ENCODE measurements around the gene CLASRP. TPM values are rescaled to one million over a fixed set of nuclear protein-coding genes. Genes with fewer than 3 reads are reported as not detected.
A peak's percentile ranks its signal among the peaks of the same experiment; 100 is the strongest.

The CLASRP gene
- total RNA-seq, 2 experiments from 2014 or later, result 114 to 121 TPM

DNA sequence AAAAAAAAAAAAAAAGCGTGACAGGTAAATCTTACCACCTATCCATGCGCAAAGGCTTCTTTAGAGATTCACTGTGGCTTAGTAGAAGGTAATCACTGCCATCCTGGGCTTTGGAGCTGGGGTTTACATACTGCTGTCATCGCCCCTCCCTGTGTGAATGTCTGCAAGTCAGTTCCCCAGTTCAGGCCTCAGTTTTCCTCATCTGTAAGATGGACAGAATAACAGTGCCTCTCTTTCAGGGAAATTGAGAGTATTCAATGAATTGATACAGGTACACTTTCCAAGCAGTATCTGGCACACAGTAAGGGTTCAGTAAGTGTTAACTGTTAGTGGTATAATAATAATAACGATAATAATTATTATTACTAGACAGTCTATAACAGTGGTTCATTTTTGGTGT is 35.4 kb upstream of the CLASRP start:
- no peak for ATAC-seq
- Mint-ChIP-seq H3K27me3 (no peaks in the 10 kb centered on the region), H3K4me3 (no peak overlapping the region), H3K36me3 (peaks cover 13% of the 10 kb centered on the region), H3K4me1 (peaks cover 31% of the 10 kb centered on the region), H3K9me3 (ENCODE audit: low read depth) (no peaks in the 10 kb centered on the region), H3K27ac (no peak overlapping the region)
- no peak for DNase-seq
- CTCF ChIA-PET, result no interaction called here

GRCh38 chr19:45005787-45006186 is 33.1 kb upstream of the CLASRP start:
- Mint-ChIP-seq H3K27ac (no peak overlapping the region), H3K27me3 (no peaks in the 10 kb centered on the region), H3K4me3 (no peak overlapping the region), H3K4me1 (peaks cover 26% of the 10 kb centered on the region), H3K36me3 (peaks cover 13% of the 10 kb centered on the region), H3K9me3 (ENCODE audit: low read depth) (no peaks in the 10 kb centered on the region)
- ATAC-seq (no peak), DNase-seq (no peak)
- CTCF ChIA-PET, result no interaction called here

- H3K4me3 Mint-ChIP-seq, result no peak overlapping the region
- ATAC-seq (no peak), DNase-seq (no peak)
- no peaks in the 10 kb centered on the region for H3K27me3 Mint-ChIP-seq
- H3K27ac Mint-ChIP-seq, result no peak overlapping the region
- H3K36me3 Mint-ChIP-seq, result peaks cover 13% of the 10 kb centered on the region
- CTCF ChIA-PET, result interaction anchor here (1.1 to 1.5 kb wide), 2 partner anchors 9 to 51 kb away, joined by 3 read pairs; no protein-coding TSS in a partner anchor
- peaks cover 11% of the 10 kb centered on the region for H3K4me1 Mint-ChIP-seq
- H3K9me3 Mint-ChIP-seq (ENCODE audit: low read depth), result no peaks in the 10 kb centered on the region
Observed at GRCh38 chr19:45008552-45008951, 30.3 kb upstream of the CLASRP start.

GRCh38 chr19:45009625-45010255 is 29.1 kb upstream of the CLASRP start:
- peaks cover 16% of the 10 kb centered on the region for H3K36me3 Mint-ChIP-seq

DNA sequence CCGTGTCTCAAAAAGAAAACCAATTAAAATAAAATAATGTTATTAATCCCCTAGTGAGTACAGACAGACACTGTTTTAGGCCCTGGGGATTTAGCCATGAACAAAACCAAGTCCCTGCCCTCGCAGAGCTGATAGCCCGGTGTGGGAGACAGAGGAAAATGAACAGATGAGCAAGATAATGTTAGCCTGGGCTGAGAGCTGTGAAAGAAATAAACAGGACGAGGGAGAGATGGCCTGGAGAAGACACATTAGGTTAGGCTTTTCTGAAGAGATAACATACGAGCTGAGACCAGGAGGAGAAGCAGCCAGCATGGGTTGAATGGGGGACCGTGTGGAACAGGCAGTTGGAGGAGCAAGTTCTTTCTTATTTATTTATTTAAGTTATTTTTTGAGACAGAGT is 28.5 kb upstream of the CLASRP start:
- no peaks in the 10 kb centered on the region for H3K27me3 Mint-ChIP-seq
- ATAC-seq (no peak), DNase-seq (no peak)
- CTCF ChIA-PET, result interaction anchor here (1.5 kb wide), 1 partner anchor 49 kb away, joined by 3 read pairs; no protein-coding TSS in a partner anchor
- no peak overlapping the region for H3K27ac Mint-ChIP-seq
- H3K4me3 Mint-ChIP-seq, result no peak overlapping the region
- H3K4me1 Mint-ChIP-seq, result peaks cover 13% of the 10 kb centered on the region
- H3K9me3 Mint-ChIP-seq (ENCODE audit: low read depth), result no peaks in the 10 kb centered on the region
- peaks cover 19% of the 10 kb centered on the region for H3K36me3 Mint-ChIP-seq

More at GRCh38 chr19:45009625-45010255, 29.1 kb upstream of the CLASRP start:
- no peak overlapping the region for H3K4me3 Mint-ChIP-seq
- H3K27me3 Mint-ChIP-seq, result no peaks in the 10 kb centered on the region
- DNase-seq, result no peak
- CTCF ChIA-PET, result interaction anchor here (1.1 to 1.5 kb wide), 2 partner anchors 50 kb away, joined by 3 read pairs; no protein-coding TSS in a partner anchor
- H3K4me1 Mint-ChIP-seq, result peaks cover 11% of the 10 kb centered on the region
- H3K9me3 Mint-ChIP-seq (ENCODE audit: low read depth), result no peaks in the 10 kb centered on the region
- ATAC-seq, result no peak
- H3K27ac Mint-ChIP-seq, result peak overlapping the region; percentile 63

DNA sequence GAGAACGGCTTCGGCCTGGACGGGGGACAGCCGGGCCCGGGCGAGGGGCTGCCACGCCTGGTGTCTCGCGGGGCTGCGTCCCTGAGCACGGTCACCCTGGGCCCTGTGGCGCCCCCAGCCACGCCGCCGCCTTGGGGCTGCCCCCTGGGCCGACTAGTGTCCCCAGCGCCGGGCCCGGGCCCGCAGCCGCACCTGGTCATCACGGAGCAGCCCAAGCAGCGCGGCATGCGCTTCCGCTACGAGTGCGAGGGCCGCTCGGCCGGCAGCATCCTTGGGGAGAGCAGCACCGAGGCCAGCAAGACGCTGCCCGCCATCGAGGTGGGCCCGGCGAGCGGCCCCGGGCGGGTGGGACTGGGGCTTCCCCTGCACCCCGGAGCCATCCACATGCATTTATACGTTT is 26.9 kb upstream of the CLASRP start:
- Mint-ChIP-seq H3K27me3 (no peaks in the 10 kb centered on the region), H3K9me3 (ENCODE audit: low read depth) (no peaks in the 10 kb centered on the region), H3K36me3 (peaks cover 12% of the 10 kb centered on the region), H3K27ac (no peak overlapping the region), H3K4me3 (no peak overlapping the region), H3K4me1 (peaks cover 17% of the 10 kb centered on the region)
- no peak for DNase-seq
- ATAC-seq, result no peak
- CTCF ChIA-PET, result no interaction called here

GRCh38 chr19:45016388-45017314 is 22.2 kb upstream of the CLASRP start:
- Mint-ChIP-seq H3K9me3 (ENCODE audit: low read depth) (no peaks in the 10 kb centered on the region), H3K4me1 (peaks cover 19% of the 10 kb centered on the region), H3K4me3 (peak overlapping the region; percentile 57), H3K27me3 (no peaks in the 10 kb centered on the region), H3K27ac (peak overlapping the region; percentile 80), H3K36me3 (peaks cover 14% of the 10 kb centered on the region)
- DNase-seq (peak; percentile 91), ATAC-seq (peak; percentile 84)
- CTCF ChIA-PET, result interaction anchor here (0.6 to 2.1 kb wide), 15 partner anchors 9 to 323 kb away, joined by 3 to 10 read pairs (median 3); partner anchors contain the start of genes CLASRP and TRAPPC6A

- no peaks in the 10 kb centered on the region for H3K27me3 Mint-ChIP-seq
- H3K4me1 Mint-ChIP-seq, result peaks cover 19% of the 10 kb centered on the region
- ATAC-seq, result no peak
- no peak overlapping the region for H3K4me3 Mint-ChIP-seq
- CTCF ChIA-PET, result interaction anchor here (0.5 to 1.2 kb wide), 4 partner anchors 10 to 169 kb away, joined by 3 read pairs; no protein-coding TSS in a partner anchor
- no peaks in the 10 kb centered on the region for H3K9me3 Mint-ChIP-seq (ENCODE audit: low read depth)
- DNase-seq, result no peak
- H3K36me3 Mint-ChIP-seq, result peaks cover 8% of the 10 kb centered on the region
- no peak overlapping the region for H3K27ac Mint-ChIP-seq
Observed at GRCh38 chr19:45019187-45019586, 19.7 kb upstream of the CLASRP start.

DNA sequence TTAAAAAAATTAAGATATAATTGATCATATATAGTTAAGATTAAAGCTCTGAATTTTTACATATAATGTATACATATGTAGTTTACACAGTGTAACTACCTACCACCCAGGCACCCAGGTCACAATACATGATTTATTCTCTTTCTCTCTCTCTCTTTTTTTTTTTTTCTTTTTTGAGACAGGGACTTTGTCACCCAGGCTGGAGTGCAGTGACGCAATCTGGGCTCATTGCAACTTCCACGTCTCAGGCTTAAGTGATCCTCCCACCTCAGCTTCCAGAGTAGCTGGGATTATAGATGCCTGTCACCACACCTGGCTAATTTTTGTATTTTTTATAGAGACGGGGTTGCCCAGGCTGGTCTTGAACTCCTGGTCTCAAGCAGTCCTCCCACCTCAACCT is 18.8 kb upstream of the CLASRP start:
- CTCF ChIA-PET, result interaction anchor here (0.7 kb wide), 1 partner anchor 249 kb away, joined by 4 read pairs; no protein-coding TSS in a partner anchor
- ATAC-seq, result no peak
- no peaks in the 10 kb centered on the region for H3K27me3 Mint-ChIP-seq
- peaks cover 19% of the 10 kb centered on the region for H3K4me1 Mint-ChIP-seq
- H3K4me3 Mint-ChIP-seq, result no peak overlapping the region
- no peak overlapping the region for H3K27ac Mint-ChIP-seq
- DNase-seq, result no peak
- peaks cover 8% of the 10 kb centered on the region for H3K36me3 Mint-ChIP-seq
- H3K9me3 Mint-ChIP-seq (ENCODE audit: low read depth), result no peaks in the 10 kb centered on the region

DNA sequence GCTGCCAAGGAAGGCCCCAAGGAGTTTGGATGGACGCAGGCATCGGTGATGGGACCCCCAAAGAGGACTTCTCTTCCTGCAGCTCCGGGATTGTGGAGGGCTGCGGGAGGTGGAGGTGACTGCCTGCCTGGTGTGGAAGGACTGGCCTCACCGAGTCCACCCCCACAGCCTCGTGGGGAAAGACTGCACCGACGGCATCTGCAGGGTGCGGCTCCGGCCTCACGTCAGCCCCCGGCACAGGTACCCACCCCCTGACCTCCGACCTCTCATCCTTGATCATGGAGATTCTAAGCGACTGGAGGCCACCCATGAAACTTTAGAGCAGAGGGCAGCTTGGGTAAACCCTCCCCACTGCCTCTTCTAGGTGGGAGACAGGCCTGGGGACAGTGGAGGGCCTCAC is 16.9 kb upstream of the CLASRP start:
- Mint-ChIP-seq H3K27me3 (no peaks in the 10 kb centered on the region), H3K36me3 (peaks cover 8% of the 10 kb centered on the region), H3K4me3 (no peak overlapping the region), H3K27ac (peak overlapping the region; percentile 4), H3K4me1 (peaks cover 5% of the 10 kb centered on the region), H3K9me3 (ENCODE audit: low read depth) (no peaks in the 10 kb centered on the region)
- CTCF ChIA-PET, result no interaction called here
- ATAC-seq (no peak), DNase-seq (no peak)

DNA sequence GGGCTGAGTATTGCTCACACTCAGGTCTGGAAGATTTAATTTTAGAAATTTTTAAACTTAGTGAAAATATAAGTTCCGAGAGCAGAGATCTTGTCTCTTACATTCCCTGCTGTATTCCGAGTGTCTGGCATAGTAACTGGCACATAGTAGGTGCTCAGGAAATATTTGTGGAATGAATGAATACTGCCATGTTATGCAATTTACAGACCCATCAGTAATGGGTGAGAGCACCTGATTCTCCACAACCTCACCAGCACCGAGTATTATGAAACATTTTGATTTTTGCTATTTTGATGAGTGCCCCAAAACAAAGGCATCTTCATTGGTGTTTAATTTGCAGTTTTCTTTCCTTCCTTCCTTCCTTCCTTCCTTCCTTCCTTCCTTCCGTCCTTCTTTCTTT is 15.8 kb upstream of the CLASRP start:
- no peak overlapping the region for H3K27ac Mint-ChIP-seq
- H3K9me3 Mint-ChIP-seq (ENCODE audit: low read depth), result no peaks in the 10 kb centered on the region
- H3K27me3 Mint-ChIP-seq, result no peaks in the 10 kb centered on the region
- CTCF ChIA-PET, result interaction anchor here (0.5 kb wide), 1 partner anchor 196 kb away, joined by 4 read pairs; no protein-coding TSS in a partner anchor
- H3K4me3 Mint-ChIP-seq, result no peak overlapping the region
- ATAC-seq, result no peak
- peaks cover 2% of the 10 kb centered on the region for H3K4me1 Mint-ChIP-seq
- H3K36me3 Mint-ChIP-seq, result peaks cover 9% of the 10 kb centered on the region
- no peak for DNase-seq

DNA sequence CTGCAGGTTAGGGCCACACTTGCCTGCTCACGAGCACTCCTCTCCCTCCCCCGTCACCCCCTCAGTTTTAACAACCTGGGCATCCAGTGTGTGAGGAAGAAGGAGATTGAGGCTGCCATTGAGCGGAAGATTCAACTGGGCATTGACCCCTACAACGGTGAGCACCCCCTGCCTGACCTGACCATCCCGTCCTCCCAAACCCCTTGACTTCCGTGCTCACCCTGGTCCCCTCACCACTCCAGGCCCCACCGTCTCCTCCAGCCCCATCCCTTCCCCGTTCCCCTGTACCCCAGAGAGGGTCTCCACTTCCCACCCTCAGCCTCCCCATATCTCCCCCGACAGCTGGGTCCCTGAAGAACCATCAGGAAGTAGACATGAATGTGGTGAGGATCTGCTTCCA is 13.6 kb upstream of the CLASRP start:
- no peaks in the 10 kb centered on the region for H3K27me3 Mint-ChIP-seq
- no peaks in the 10 kb centered on the region for H3K4me1 Mint-ChIP-seq
- CTCF ChIA-PET, result interaction anchor here (1.1 kb wide), 1 partner anchor 10 kb away, joined by 3 read pairs; no protein-coding TSS in a partner anchor
- ATAC-seq (no peak), DNase-seq (no peak)
- no peak overlapping the region for H3K27ac Mint-ChIP-seq
- no peak overlapping the region for H3K4me3 Mint-ChIP-seq
- no peaks in the 10 kb centered on the region for H3K9me3 Mint-ChIP-seq (ENCODE audit: low read depth)
- H3K36me3 Mint-ChIP-seq, result peaks cover 12% of the 10 kb centered on the region

DNA sequence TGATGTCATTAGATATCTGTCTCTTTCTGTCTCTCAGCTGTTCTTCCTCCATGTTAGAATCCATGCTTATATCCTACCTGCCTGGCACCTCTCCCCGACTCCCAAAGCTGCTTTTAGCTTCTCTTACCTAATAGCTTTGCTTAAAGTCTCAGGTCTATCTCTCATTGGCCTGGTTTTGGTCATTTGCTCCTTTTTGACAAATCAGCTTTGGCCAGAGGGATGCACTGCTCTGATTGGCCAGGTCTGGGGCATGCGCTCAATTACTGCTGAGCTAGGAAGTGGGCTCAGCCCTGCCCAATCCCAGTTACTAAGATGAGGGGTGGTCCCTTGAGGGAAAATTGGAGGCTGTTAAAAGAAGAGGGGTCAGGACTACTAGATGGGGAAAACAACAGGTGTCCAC is 11.5 kb upstream of the CLASRP start:
- Mint-ChIP-seq H3K4me1 (no peaks in the 10 kb centered on the region), H3K36me3 (peaks cover 24% of the 10 kb centered on the region), H3K9me3 (ENCODE audit: low read depth) (no peaks in the 10 kb centered on the region), H3K27ac (no peak overlapping the region), H3K27me3 (no peaks in the 10 kb centered on the region), H3K4me3 (no peak overlapping the region)
- no peak for ATAC-seq
- DNase-seq, result no peak
- CTCF ChIA-PET, result interaction anchor here (1.2 kb wide), 1 partner anchor 10 kb away, joined by 3 read pairs; no protein-coding TSS in a partner anchor
